Brain microvascular endothelial cell (primary cell): Measurements from ENCODE around the gene MAST3.

ENCODE experiments used
- DNase-seq: peaks from one replicate; pipeline ENCODE4 v3.0.0-alpha.2; 2020
- H3K27ac ChIP-seq: fragments of 250-450 bp; sonication (Bioruptor Pico); 2 replicates; pipeline ENCODE4 v1.5.1; 2020; ENCODE audit warnings: mild to moderate bottlenecking, moderate library complexity
- H3K27me3 ChIP-seq: fragments of 250-450 bp; sonication (Bioruptor Pico); replicated peaks from 2 replicates; pipeline ENCODE4 v1.5.1; 2020; ENCODE audit warnings: mild to moderate bottlenecking
- H3K36me3 ChIP-seq: fragments of 250-450 bp; sonication (Bioruptor Pico); replicated peaks from 2 replicates; pipeline ENCODE4 v1.5.1; 2020; ENCODE audit warnings: mild to moderate bottlenecking
- H3K4me3 ChIP-seq: 2 replicates; pipeline ENCODE4 v1.5.1; 2011; ENCODE audit warnings: low read depth, mild to moderate bottlenecking, control low read depth, low read length, moderate library complexity
- in situ Hi-C: cut with HindIII; loops from 2 replicates; pipeline ENCODE4 v1.10.0; 2017; ENCODE audit warnings: low sequenced_read_pairs, low pct_ligation_motif_present
- TF ChIP-seq, protein P1 (sequence below): IDR thresholded peaks from 2 replicates; pipeline ENCODE4 v1.5.1; 2011; ENCODE audit warnings: low read depth, mild to moderate bottlenecking, moderate library complexity, low read length, control low read depth, inconsistent platforms; ENCODE audit errors: missing control alignments

Gene MAST3

DNA sequence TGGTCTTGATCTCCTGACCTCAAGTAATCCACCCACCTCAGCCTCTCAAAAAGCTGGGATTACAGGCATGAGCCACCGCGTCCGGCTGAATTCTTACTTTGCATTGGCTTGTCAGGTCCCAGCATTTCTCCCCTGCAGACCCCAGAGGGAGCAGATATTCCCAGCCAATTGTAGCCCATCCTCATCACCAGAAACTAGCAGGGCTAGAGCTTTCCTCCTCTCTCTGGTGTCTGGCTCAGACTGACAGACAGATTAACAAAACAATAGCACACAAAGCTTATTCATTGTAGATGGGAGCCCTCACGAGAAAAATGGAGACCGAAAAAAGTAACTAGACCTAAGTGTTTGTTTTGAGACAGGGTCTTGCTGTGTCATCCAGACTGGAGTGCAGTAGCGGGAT, 88.0 kb downstream of the MAST3 start:
- Histone ChIP-seq H3K4me3 (no peak overlapping the region), H3K27ac (no peak overlapping the region), H3K27me3 (no peaks in the 10 kb centered on the region), H3K36me3 (no peaks in the 10 kb centered on the region)
- DNase-seq = no peak
- TF ChIP-seq, protein P1, sequence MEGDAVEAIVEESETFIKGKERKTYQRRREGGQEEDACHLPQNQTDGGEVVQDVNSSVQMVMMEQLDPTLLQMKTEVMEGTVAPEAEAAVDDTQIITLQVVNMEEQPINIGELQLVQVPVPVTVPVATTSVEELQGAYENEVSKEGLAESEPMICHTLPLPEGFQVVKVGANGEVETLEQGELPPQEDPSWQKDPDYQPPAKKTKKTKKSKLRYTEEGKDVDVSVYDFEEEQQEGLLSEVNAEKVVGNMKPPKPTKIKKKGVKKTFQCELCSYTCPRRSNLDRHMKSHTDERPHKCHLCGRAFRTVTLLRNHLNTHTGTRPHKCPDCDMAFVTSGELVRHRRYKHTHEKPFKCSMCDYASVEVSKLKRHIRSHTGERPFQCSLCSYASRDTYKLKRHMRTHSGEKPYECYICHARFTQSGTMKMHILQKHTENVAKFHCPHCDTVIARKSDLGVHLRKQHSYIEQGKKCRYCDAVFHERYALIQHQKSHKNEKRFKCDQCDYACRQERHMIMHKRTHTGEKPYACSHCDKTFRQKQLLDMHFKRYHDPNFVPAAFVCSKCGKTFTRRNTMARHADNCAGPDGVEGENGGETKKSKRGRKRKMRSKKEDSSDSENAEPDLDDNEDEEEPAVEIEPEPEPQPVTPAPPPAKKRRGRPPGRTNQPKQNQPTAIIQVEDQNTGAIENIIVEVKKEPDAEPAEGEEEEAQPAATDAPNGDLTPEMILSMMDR = no peak
- in situ Hi-C loops = no loop called here

DNA sequence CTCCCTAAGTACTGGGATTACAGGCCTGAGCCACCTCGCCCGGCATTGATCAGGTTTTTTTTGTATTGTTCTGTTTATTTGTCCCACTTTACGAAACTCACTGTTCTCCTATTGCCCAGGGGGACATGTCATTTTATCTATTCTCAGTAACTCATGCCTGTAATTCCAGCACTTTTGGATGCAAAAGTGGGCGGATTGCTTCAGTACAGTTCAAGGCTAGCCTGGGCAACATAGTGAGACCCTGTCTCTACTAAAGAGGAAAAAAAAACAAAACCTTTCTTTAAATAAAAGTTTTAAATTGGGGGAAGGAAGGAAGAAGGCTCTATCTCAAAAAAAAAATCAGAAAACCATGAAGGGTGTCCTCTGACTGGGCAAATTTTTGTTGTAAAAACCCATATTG, 92.7 kb downstream of the MAST3 start:
- Histone ChIP-seq H3K4me3 (no peak overlapping the region), H3K27me3 (no peaks in the 10 kb centered on the region), H3K36me3 (no peaks in the 10 kb centered on the region), H3K27ac (no peak overlapping the region)
- DNase-seq = no peak
- in situ Hi-C loops = no loop called here
- TF ChIP-seq, protein P1 = no peak

GRCh38 chr19:18191640-18192062, 94.1 kb downstream of the MAST3 start:
- DNase-seq = no peak
- in situ Hi-C loops = no loop called here
- Histone ChIP-seq H3K36me3 (peaks cover 7% of the 10 kb centered on the region), H3K27me3 (no peaks in the 10 kb centered on the region), H3K27ac (peak overlapping the region; percentile 81), H3K4me3 (peak overlapping the region; percentile 57)
- TF ChIP-seq, protein P1 = no peak

GRCh38 chr19:18192673-18193387, 95.3 kb downstream of the MAST3 start, which contains the start of gene MPV17L2:
Gene MPV17L2 (plus strand): TSS chr19:18193218. CDS start chr19:18193282, 64 bp downstream.
- in situ Hi-C loops = no loop called here
- H3K4me3 ChIP-seq = peak within 1 kb of the TSS; percentile 85
- peak; percentile 100 for DNase-seq
- H3K36me3 ChIP-seq = peaks cover 7% of the 10 kb centered on the region
- H3K27ac ChIP-seq = peak within 1 kb of the TSS; percentile 81
- TF ChIP-seq, protein P1 = no peak
- H3K27me3 ChIP-seq = no peaks in the 10 kb centered on the region

GRCh38 chr19:18193388-18194180, 96.0 kb downstream of the MAST3 start:
- H3K36me3 ChIP-seq = peaks cover 12% of the 10 kb centered on the region
- TF ChIP-seq, protein P1 = peak; percentile 27
- H3K27ac ChIP-seq = peak overlapping the region; percentile 77
- in situ Hi-C loops = no loop called here
- peak overlapping the region; percentile 85 for H3K4me3 ChIP-seq
- H3K27me3 ChIP-seq = no peaks in the 10 kb centered on the region
- no peak for DNase-seq
